GM18505 (cell line): ENCODE measurements around the gene MAST2.
A peak's percentile ranks its signal among the peaks of the same experiment; 100 is the strongest.

ENCODE experiments used
- ATAC-seq: cut with Tn5 transposase; IDR thresholded peaks from one replicate; pipeline ENCODE4 v1.9.1; 2021; ENCODE audit not compliant: unreplicated experiment
- POLR2A ChIP-seq: IDR thresholded peaks from 4 replicates; pipeline ENCODE4 v1.6.1; 2011; ENCODE audit warnings: borderline replicate concordance; ENCODE audit not compliant: insufficient read depth, insufficient read length; ENCODE audit errors: extremely low read depth

MAST2 gene

DNA sequence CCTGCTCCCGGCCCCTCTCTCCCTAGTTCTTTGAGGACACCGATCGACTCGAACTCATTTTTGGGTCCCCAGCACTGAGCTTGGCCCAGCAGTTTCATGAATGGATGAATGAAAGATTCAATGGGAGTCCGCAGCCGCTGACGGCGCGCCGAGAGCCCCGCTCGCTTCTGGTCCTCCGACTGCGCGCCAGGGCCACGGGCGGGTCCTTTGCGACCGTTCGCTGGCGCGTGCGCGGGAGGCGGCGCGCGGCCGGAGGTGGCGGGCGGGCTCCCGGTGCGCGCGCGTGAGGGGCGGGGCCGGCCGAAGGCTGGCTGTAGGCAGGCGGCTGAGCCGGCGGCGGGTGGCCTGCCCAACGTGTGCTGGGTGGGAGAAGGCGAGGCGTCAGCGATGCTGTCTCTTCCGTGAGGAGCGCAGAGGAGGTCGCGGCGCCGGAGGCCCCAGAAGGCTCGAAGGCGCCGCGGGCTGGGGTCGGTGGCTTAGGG, at the start of gene MAST2:
MAST2 (plus strand) TSS at position 314 of the 482 bp plus-strand sequence. CDS start 284 bp downstream, outside the sequence.
- peak; percentile 73 for TF ChIP-seq POLR2A
- peak; percentile 83 for ATAC-seq

DNA sequence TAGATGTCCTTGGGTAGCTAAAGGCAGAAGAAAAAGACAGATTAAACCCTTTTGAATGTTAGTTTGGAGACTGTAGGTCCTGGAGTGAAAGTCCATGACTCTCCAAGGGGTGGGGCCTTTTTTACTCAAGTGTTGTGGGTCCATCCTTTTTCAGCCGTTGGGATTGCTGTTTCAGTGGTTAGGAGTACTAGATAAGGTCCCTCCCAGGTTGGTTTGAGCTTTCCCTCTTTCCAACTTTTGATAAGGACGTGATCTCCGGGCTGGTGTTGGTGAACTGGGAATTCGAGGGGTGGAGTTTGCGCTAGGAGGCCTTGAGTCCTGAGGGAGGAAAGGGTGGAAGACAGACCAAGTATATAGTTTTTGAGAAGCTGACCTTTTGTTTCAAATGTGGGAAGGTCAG, 47.7 kb upstream of the MAST2 start:
- no peak for ATAC-seq
- TF ChIP-seq POLR2A = no peak

DNA sequence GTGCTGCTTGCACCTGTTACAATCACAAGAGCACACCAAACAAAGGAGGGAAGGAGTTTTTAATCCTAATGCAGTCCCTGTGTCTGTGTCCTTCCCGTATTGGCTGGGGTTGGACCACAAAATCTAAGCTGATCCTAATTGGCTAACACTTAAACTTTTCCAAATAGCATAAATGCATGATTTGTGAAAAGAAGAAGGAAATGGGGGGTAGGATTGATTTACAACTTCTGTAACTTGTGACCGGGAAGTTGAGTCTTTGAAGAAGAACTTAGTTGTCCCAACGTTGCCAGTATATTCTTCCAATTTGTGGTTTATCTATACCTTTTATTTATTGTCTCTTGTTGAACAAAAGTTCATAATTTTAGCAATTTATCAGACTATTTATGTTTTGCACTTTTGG, 41.1 kb upstream of the MAST2 start:
- no peak for ATAC-seq
- no peak for TF ChIP-seq POLR2A

DNA sequence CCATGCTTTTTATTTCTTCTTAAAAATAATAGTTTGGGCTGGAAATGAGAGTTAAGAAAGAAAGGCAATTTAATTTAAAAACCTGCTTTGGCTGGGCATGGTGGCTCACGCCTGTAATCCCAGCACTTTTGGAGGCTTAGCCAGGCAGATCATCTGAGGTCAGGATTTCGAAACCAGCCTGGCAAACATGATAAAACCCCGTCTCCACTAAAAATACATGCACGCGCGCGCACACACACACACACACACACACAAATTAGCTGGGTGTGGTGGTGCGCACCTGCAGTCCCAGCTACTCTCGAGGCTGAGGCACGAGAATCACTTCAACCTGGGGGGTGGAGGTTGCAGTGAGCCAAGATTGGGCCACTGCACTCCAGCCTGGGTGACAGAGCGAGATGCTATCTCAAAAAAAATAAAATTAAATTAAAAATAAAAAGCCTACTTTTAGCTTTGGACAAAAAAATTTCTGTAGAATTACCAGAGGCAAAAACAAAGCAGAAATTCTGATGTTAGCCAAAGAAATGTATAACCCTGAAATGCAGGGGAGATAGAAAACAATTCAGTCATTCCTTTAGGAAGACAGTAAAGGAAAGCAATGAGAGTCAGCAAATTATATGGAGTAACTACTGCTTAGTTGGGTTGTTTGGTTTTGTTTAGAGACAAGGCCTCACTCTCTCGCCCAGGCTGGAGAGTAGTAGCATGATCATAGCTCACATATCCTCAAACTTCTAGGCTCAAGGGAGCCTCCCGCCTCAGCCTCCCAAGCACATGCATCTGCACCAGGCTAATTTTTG, 37.2 kb upstream of the MAST2 start:
- ATAC-seq = no peak
- no peak for TF ChIP-seq POLR2A

DNA sequence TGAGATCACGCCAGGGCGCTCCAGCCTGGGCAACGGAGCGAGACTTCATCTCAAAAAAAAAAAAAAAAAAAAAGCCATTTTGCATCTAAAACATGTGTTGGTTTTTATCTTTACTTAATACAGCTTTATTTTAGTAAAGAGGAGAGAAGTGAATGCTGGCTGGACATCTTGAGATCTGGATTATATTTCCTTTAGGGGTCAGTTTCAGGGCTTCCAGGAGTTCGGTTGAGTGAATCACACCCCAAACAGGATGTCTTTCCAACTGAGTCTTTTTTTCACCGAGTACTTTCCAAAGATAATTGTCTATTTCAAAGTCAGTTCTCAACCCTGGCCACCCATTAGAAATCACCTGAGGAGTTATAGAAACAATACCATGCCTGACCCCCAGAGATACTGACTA, 36.4 kb upstream of the MAST2 start:
- no peak for ATAC-seq
- no peak for TF ChIP-seq POLR2A

DNA sequence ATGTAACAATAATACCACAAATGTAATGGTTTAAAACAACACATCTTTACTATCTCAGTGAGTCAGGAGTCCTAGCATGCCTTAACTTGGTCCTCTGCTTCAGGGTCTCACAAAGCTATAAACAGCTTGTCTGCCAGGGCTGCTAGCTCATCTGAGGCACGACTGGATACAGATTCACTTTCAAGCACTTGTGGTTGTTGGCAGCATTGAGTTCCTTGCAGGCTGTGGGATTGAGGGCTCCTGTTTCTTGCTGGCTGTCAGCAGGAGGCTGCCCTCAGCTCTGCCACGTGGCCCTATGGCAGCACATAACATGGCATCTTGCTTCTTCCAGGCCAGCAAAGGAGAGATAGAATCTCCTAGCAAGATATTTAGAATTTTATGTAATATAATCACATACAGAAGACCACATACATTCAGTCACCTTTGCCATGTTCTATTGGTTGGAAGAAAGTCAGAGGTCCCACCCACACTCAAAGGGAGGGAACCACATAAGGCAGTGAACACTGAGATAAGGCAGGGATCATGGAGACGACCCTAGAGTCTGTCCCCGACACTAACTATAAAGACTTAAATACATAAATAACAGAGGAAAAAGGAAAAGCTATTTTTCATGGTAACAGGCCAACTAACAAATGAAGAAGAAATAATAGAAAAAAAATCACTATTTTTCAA, 34.0 kb upstream of the MAST2 start:
- ATAC-seq = no peak

DNA sequence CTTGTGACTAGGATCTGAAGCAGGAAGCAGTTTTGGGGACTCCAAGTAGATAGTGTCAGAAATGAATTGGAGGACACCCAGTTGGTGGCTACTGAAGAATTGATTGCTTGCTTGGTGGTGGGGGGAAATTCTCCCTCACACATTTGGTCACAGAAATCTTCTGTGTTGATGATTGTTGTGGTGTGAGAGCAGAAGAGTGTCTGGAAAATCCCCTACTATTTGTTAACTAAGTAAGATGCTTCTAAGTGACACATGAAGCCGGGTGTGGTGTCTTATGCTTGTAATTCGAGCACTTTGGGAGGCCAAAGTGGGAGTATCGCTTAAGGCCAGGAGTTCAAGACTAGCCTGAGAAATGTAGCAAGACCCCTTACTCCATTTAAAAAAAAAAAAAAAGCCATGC, 30.4 kb upstream of the MAST2 start:
- TF ChIP-seq POLR2A = no peak
- no peak for ATAC-seq

More for the DNA sequence above, 34.0 kb upstream of the MAST2 start:
- TF ChIP-seq POLR2A = no peak

DNA sequence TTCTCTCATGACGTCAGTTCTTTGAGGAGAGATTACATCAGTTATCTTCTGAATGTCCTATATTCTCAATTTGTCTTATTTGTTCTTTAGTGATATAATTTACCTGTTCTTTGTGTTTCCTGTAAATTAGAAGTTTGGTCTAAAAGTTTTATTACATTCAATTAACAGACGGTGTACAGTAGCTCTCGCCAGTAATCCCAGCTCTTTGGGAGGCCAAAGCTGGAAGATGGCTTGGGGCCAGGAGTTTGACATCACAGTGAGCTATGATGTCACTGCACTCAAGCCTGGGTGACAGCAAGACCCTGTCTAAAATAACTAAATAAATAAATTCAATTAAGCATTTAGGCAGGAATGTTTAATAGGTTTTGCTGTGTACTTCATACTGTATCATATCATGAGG, 27.6 kb upstream of the MAST2 start:
- no peak for ATAC-seq
- TF ChIP-seq POLR2A = no peak

DNA sequence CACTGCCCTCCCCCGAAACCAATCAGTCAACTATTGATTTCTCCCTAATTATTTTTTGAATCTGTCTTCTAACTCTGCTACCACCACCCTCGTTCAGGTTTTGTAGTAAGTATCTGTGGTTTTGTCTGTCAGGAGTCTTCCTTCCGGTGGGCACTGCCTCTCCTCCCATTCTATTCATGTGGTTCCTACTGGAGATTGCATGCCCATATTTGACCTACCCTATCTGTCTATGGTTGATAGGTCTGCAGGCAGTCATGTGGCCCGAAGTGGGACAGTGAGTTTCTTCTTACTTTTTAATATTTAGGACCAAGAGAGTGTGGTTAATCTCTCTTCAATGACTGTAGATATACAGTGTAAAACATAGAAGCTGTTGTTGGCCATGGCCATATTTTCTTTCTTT, 17.8 kb upstream of the MAST2 start:
- TF ChIP-seq POLR2A = no peak
- ATAC-seq = no peak

DNA sequence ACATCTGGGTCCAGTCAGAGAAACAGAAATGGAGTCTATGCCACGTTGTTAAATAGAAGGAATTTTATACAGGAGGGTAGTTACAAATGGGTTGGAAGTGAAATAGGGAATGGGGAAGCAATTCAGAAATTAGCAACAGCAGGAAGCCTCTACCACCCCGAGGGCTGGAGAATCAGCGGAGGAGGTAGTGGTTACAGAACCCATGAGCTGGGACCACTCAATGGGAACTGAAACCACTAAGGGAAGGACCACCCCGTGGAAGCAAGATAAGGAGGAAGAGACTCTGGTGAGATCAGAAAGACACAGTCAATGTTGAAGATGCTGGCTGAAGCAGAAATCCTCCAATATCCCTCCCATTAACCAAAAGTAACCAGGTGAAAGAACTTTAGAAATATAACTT, 15.5 kb upstream of the MAST2 start:
- no peak for TF ChIP-seq POLR2A
- ATAC-seq = no peak

DNA sequence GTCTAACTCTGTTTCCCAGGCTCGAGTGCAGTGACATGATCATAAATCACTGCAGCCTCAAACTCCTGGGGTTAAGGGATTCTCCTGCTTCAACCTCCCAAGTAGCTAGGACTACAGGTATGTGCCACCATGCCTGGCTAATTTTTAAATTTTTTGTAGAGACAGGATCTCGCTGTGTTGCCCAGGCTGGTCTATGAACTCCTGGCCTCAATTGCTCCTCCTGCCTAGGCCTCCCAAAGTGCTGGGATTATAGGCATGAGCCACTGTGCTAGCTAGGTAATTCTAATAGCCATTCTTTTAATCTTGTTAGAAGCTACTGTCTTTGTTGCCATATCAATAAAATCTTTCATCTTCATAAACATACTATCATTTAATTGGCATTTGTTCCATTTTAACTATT, 13.8 kb upstream of the MAST2 start:
- no peak for ATAC-seq

DNA sequence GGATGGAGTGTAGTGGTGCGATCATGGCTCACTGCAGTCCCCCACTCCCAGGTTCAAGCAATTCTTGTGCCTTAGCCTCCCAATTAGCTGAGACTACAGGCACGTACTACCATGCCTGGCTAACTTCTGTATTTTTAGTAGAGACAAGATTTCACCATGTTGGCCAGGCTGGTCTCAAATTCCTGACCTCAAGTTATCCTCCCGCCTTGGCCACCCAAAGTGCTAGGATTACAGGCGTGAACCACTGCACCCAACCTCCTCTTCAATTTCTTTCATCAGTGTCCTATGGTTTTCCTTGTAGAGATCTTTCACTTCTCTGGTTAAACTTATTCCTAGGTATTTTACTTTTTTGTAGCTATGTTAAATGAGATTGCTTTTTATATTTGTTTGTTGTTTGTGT, 10.7 kb upstream of the MAST2 start:
- TF ChIP-seq POLR2A = no peak
- no peak for ATAC-seq

More for the DNA sequence above, 13.8 kb upstream of the MAST2 start:
- TF ChIP-seq POLR2A = no peak

DNA sequence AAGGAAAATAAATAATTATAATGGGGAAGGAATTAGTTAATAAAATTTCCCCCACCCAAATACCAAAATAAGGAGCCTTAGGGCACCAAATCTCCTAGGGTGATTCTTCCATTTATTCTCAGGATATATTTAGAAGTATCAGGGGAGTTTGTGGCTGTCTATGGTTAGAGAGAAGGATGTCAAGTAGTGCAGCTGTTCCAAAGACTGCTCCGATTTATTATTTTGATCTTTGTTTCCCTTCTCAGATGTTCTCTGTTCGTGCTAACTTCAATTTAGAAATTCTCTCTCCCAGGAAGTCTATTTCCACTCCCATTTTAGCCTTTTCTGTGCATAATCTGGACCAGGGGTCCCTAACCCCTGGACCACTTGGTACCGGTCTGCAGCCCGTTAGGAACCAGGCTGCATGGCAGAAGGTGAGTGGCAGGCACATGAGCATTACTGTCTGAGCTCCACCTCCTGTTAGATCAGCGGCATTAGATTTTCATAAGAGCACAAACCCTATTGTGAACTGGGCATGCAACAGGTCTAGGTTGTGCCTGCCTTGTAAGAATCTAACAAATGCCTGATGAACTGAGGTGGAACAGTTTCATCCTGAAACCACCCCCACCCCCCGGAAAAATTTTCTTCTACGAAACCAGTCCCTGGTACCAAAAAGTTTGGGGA, 9.3 kb upstream of the MAST2 start:
- no peak for TF ChIP-seq POLR2A

DNA sequence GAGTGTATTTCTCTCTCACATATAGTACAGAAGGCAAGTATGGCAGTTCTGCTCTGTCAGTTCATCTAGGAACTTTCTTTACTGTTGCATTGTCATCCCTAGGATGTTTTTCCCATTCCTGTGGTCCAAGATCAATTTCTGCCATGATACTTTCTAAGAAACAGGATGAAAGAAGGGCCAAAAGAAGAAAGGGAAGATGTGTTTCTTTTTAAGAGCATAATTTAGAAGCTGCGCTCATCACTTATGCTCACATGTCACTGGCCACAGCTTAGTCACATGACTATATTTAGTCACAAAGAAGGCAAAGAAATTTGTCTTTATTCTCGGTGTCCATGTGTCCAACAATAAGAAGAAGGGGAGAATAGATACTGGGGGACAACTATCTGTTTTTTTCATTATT, 7.0 kb upstream of the MAST2 start:
- ATAC-seq = no peak
- no peak for TF ChIP-seq POLR2A

More for the DNA sequence above, 9.3 kb upstream of the MAST2 start:
- ATAC-seq = no peak

DNA sequence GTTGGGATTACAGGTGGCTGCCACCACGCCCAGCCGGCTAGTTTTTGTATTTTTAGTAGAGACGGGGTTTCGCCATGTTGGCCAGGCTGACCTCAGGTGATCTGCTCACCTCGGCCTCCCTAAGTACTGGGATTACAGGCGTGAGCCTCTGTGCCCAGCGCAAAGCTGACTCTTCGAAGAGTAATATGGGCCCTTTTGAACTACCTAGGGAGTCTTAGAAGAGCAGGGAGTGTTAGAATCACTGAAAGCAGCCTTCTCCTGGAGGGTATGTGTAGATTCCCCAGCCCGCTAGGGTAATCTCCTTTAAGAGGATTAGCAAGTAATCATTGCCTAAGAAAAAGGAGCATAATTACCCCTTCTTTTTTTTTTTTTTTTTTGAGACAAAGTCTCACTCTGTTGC, 6.5 kb upstream of the MAST2 start:
- no peak for ATAC-seq
- TF ChIP-seq POLR2A = no peak

DNA sequence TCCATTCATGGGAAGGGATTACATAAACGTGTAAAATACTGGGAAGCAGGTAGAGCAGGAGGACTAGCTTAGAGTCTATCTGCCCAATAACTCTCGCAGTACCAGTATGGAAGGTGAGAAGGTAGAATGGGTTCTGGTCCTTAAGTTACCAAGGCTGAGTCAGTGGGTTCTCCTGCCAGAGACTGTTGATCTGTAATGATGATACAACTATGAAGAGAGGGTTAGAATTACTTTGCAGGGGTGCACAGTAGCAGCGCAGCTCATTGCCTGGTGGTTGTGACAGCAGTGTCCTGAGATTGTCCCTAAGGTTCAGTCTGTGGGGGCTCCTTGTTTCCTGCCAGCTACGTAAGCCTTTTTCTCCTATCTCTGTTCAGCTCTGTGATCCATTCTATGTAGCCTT, 2.5 kb upstream of the MAST2 start:
- TF ChIP-seq POLR2A = no peak
- no peak for ATAC-seq
